Activated naive CD4-positive, alpha-beta T cell treated with anti-CD3 and anti-CD28 coated beads, Interleukin-2, amount 50 U/mL, for 24 hours (primary cell): ENCODE data around the gene SNRPD3.

ENCODE experiments used
- H3K27ac Mint-ChIP-seq: one replicate; pipeline ENCODE4 v1.8.0; 2021; ENCODE audit warnings: mild to moderate bottlenecking, mixed read lengths
- H3K27me3 Mint-ChIP-seq: one replicate; pipeline ENCODE4 v1.8.0; 2021; ENCODE audit warnings: mixed read lengths
- H3K36me3 Mint-ChIP-seq: one replicate; pipeline ENCODE4 v1.8.0; 2021; ENCODE audit warnings: mixed read lengths
- H3K4me1 Mint-ChIP-seq: one replicate; pipeline ENCODE4 v1.8.0; 2021; ENCODE audit warnings: mixed read lengths
- H3K4me3 Mint-ChIP-seq: one replicate; pipeline ENCODE4 v1.8.0; 2021; ENCODE audit warnings: mild to moderate bottlenecking, mixed read lengths
- H3K9me3 Mint-ChIP-seq: one replicate; pipeline ENCODE4 v1.8.0; 2021; ENCODE audit warnings: mixed read lengths

The SNRPD3 gene

GRCh38 chr22:24580276-24580675, 24.5 kb downstream of the SNRPD3 start:
- no peak overlapping the region for H3K27ac Mint-ChIP-seq
- H3K36me3 Mint-ChIP-seq, result no peaks in the 10 kb centered on the region
- no peaks in the 10 kb centered on the region for H3K9me3 Mint-ChIP-seq
- H3K27me3 Mint-ChIP-seq, result no peaks in the 10 kb centered on the region
- no peak overlapping the region for H3K4me3 Mint-ChIP-seq
- H3K4me1 Mint-ChIP-seq, result peaks cover 8% of the 10 kb centered on the region

- Mint-ChIP-seq H3K4me1 (peaks cover 8% of the 10 kb centered on the region), H3K4me3 (no peak overlapping the region), H3K27ac (no peak overlapping the region), H3K27me3 (no peaks in the 10 kb centered on the region), H3K9me3 (no peaks in the 10 kb centered on the region), H3K36me3 (no peaks in the 10 kb centered on the region)
These were observed 26.4 kb downstream of the SNRPD3 start for GRCh38 chr22:24582056-24582814.

- H3K27me3 Mint-ChIP-seq, result no peaks in the 10 kb centered on the region
- no peaks in the 10 kb centered on the region for H3K36me3 Mint-ChIP-seq
- peaks cover 4% of the 10 kb centered on the region for H3K4me1 Mint-ChIP-seq
- no peak overlapping the region for H3K4me3 Mint-ChIP-seq
- no peaks in the 10 kb centered on the region for H3K9me3 Mint-ChIP-seq
- no peak overlapping the region for H3K27ac Mint-ChIP-seq
These were observed 27.7 kb downstream of the SNRPD3 start for GRCh38 chr22:24583221-24584165.

- Mint-ChIP-seq H3K36me3 (no peaks in the 10 kb centered on the region), H3K9me3 (no peaks in the 10 kb centered on the region), H3K4me1 (no peaks in the 10 kb centered on the region), H3K27me3 (no peaks in the 10 kb centered on the region), H3K27ac (no peak overlapping the region), H3K4me3 (no peak overlapping the region)
These were observed 28.5 kb downstream of the SNRPD3 start for GRCh38 chr22:24584166-24584790.

- Mint-ChIP-seq H3K9me3 (no peaks in the 10 kb centered on the region), H3K4me3 (no peak overlapping the region), H3K27ac (no peak overlapping the region), H3K27me3 (no peaks in the 10 kb centered on the region), H3K4me1 (no peaks in the 10 kb centered on the region), H3K36me3 (no peaks in the 10 kb centered on the region)
These were observed 29.1 kb downstream of the SNRPD3 start for GRCh38 chr22:24584871-24585411.

GRCh38 chr22:24585461-24585860, 29.7 kb downstream of the SNRPD3 start:
- Mint-ChIP-seq H3K9me3 (no peaks in the 10 kb centered on the region), H3K4me1 (no peaks in the 10 kb centered on the region), H3K36me3 (no peaks in the 10 kb centered on the region), H3K27ac (no peak overlapping the region), H3K4me3 (no peak overlapping the region), H3K27me3 (no peaks in the 10 kb centered on the region)

GRCh38 chr22:24585927-24586546, 30.2 kb downstream of the SNRPD3 start:
- Mint-ChIP-seq H3K27me3 (no peaks in the 10 kb centered on the region), H3K9me3 (no peaks in the 10 kb centered on the region), H3K4me1 (no peaks in the 10 kb centered on the region), H3K36me3 (no peaks in the 10 kb centered on the region), H3K4me3 (no peak overlapping the region), H3K27ac (no peak overlapping the region)

- Mint-ChIP-seq H3K4me1 (peaks cover 2% of the 10 kb centered on the region), H3K4me3 (no peak overlapping the region), H3K36me3 (no peaks in the 10 kb centered on the region), H3K27ac (no peak overlapping the region), H3K9me3 (no peaks in the 10 kb centered on the region), H3K27me3 (no peaks in the 10 kb centered on the region)
These were observed 31.5 kb downstream of the SNRPD3 start for GRCh38 chr22:24587251-24587650.

GRCh38 chr22:24587948-24588347, 32.1 kb downstream of the SNRPD3 start:
- no peak overlapping the region for H3K27ac Mint-ChIP-seq
- H3K27me3 Mint-ChIP-seq, result peaks cover 1% of the 10 kb centered on the region
- H3K9me3 Mint-ChIP-seq, result no peaks in the 10 kb centered on the region
- H3K4me3 Mint-ChIP-seq, result no peak overlapping the region
- no peaks in the 10 kb centered on the region for H3K36me3 Mint-ChIP-seq
- peaks cover 5% of the 10 kb centered on the region for H3K4me1 Mint-ChIP-seq

GRCh38 chr22:24588381-24588756, 32.6 kb downstream of the SNRPD3 start:
- H3K4me3 Mint-ChIP-seq, result no peak overlapping the region
- H3K36me3 Mint-ChIP-seq, result no peaks in the 10 kb centered on the region
- H3K9me3 Mint-ChIP-seq, result no peaks in the 10 kb centered on the region
- H3K27ac Mint-ChIP-seq, result no peak overlapping the region
- peaks cover 5% of the 10 kb centered on the region for H3K4me1 Mint-ChIP-seq
- peaks cover 1% of the 10 kb centered on the region for H3K27me3 Mint-ChIP-seq

GRCh38 chr22:24588757-24589481, 33.1 kb downstream of the SNRPD3 start:
- Mint-ChIP-seq H3K27me3 (peaks cover 1% of the 10 kb centered on the region), H3K36me3 (no peaks in the 10 kb centered on the region), H3K4me3 (no peak overlapping the region), H3K27ac (no peak overlapping the region), H3K4me1 (peaks cover 5% of the 10 kb centered on the region), H3K9me3 (no peaks in the 10 kb centered on the region)

GRCh38 chr22:24589518-24590030, 33.8 kb downstream of the SNRPD3 start:
- Mint-ChIP-seq H3K4me3 (no peak overlapping the region), H3K9me3 (no peaks in the 10 kb centered on the region), H3K27me3 (peaks cover 1% of the 10 kb centered on the region), H3K4me1 (peaks cover 5% of the 10 kb centered on the region), H3K36me3 (no peaks in the 10 kb centered on the region), H3K27ac (no peak overlapping the region)

- Mint-ChIP-seq H3K4me1 (peaks cover 5% of the 10 kb centered on the region), H3K36me3 (no peaks in the 10 kb centered on the region), H3K4me3 (no peak overlapping the region), H3K27me3 (peaks cover 1% of the 10 kb centered on the region), H3K9me3 (no peaks in the 10 kb centered on the region), H3K27ac (no peak overlapping the region)
These were observed 34.9 kb downstream of the SNRPD3 start for GRCh38 chr22:24590596-24591173.

GRCh38 chr22:24591286-24591830, 35.6 kb downstream of the SNRPD3 start:
- H3K27me3 Mint-ChIP-seq, result peaks cover 1% of the 10 kb centered on the region
- H3K9me3 Mint-ChIP-seq, result no peaks in the 10 kb centered on the region
- H3K27ac Mint-ChIP-seq, result no peak overlapping the region
- no peaks in the 10 kb centered on the region for H3K36me3 Mint-ChIP-seq
- no peak overlapping the region for H3K4me3 Mint-ChIP-seq
- peaks cover 5% of the 10 kb centered on the region for H3K4me1 Mint-ChIP-seq
